ENCODE data around the gene TOX2.
"Not testable (repeated sequence)": the region's sequence is repeated elsewhere in the genome, so short reads cannot be mapped to it uniquely, and the experiment has no call there.

TOX2 gene

DNA sequence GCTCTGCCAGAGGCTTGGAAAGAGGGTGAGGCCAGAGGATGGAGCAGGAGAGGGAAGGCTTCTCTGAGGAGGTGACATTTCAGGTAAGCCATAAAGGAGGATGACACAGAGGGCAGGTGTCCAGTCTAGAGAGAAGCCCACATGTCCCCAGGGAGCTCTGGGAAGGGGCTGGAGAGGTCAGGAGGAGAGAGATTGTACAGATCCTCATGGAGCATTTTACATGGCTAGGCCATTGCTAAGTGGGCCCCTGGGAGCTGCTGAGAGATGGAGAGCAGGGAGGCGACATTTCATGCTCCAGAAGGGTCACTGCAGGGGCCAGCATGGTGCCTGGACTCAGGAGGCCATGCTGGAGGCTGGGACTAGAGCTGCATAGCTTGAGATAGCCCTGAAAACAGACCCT, 124.5 kb downstream of the TOX2 start:
- no peak for TF ChIP-seq CTCF (conservative IDR thresholded peaks at IDR 0.05)
- no peak overlapping the region for H3K27ac ChIP-seq

- no peak for TF ChIP-seq CTCF (conservative IDR thresholded peaks at IDR 0.05)
- no peak overlapping the region for H3K27ac ChIP-seq
These were observed 125.1 kb downstream of the TOX2 start for GRCh38 chr20:44039741-44040140.

GRCh38 chr20:44040202-44040915, 125.7 kb downstream of the TOX2 start:
- H3K27ac ChIP-seq = no peak overlapping the region
- TF ChIP-seq CTCF (conservative IDR thresholded peaks at IDR 0.05) = no peak

- no peak for TF ChIP-seq CTCF (conservative IDR thresholded peaks at IDR 0.05)
- H3K27ac ChIP-seq = no peak overlapping the region
These were observed 126.3 kb downstream of the TOX2 start for GRCh38 chr20:44041001-44041400.

GRCh38 chr20:44044712-44045111, 130.1 kb downstream of the TOX2 start:
- not testable (repeated sequence) for H3K27ac ChIP-seq

DNA sequence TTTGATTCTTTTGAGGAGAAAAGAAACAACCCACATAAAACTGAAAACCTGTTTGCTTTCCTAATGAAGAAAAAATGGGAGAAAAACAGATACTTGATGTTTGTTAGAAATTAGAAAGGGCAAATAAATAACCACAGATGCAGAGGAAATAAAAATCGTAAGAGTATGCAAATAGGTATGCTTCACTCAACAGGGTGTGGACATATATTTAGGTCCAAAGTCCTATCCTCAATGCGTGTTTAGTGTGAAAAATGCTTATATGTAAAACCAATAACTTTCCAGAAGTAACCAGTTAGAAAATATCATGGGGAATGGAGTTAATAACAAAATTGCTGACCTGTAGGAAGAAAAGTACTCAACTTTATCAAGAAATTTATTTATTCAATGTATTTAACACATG, 135.7 kb downstream of the TOX2 start:
- no peak overlapping the region for H3K27ac ChIP-seq
- no peak for TF ChIP-seq CTCF (conservative IDR thresholded peaks at IDR 0.05)

DNA sequence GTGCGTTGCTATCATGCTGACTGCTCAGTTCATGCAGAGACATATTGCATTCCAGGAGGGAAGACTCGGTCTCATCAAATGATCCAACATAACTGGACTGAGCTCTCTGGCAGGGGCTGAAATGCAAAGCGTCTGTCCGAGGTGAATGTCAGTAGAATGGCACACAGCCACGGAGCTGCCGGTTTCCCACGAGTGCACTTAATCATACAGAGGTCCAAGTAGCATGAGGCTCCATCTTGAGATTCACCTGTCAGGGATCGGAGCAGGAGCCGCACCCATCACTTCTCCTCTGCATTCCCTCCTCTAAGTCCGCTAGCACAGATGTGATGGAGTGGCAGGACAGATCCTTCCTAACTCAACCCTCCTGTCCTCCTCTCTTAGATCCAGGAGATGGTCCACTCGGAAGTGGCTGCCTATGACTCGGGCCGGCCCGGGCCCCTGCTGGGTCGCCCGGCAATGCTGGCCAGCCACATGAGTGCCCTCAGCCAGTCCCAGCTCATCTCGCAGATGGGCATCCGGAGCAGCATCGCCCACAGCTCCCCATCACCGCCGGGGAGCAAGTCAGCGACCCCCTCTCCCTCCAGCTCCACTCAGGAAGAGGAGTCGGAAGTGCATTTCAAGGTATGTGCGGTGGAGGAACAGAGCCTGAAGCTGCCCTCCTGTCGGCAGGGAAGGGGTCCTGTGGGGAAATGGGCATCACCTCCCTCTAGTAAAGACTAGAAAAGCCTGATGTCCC, 136.4 kb downstream of the TOX2 start:
- no peak for TF ChIP-seq CTCF (conservative IDR thresholded peaks at IDR 0.05)
- no peak overlapping the region for H3K27ac ChIP-seq

DNA sequence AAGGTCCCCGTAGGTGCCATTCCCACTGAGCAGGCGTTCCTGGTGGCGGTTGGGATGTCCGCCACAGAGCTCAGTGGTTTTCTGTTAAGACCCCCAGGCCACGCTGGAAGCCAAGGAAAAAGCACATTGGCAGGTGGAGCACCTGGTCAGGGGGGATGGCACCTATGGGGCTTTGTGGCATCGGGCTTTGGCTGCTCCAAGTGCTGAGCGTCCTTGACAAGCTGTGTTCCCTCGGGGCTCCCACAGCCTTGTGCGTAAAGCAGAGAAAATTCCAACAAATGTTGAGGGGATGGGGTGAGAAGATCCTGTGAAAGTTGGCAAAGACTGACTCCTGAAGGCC, 137.0 kb downstream of the TOX2 start:
- H3K27ac ChIP-seq = no peak overlapping the region

More for the DNA sequence above, 137.0 kb downstream of the TOX2 start:
- TF ChIP-seq CTCF (conservative IDR thresholded peaks at IDR 0.05) = no peak

All from VCaP (cell line).